ENCODE data around the gene ADAT2.

Gene ADAT2

GRCh38 chr6:143396497-143397226 is 53.8 kb downstream of the ADAT2 start:
- no peak for DNase-seq

GRCh38 chr6:143395699-143396098 is 54.8 kb downstream of the ADAT2 start:
- DNase-seq: no peak

- no peak for DNase-seq
Measured at GRCh38 chr6:143394389-143394788, 56.1 kb downstream of the ADAT2 start.

GRCh38 chr6:143390278-143390677 is 60.2 kb downstream of the ADAT2 start:
- DNase-seq: no peak

GRCh38 chr6:143385636-143386035 is 64.9 kb downstream of the ADAT2 start:
- no peak for DNase-seq

- DNase-seq: no peak
Measured at GRCh38 chr6:143376861-143377260, 73.6 kb downstream of the ADAT2 start.

- DNase-seq: no peak
Measured at GRCh38 chr6:143376375-143376774, 74.1 kb downstream of the ADAT2 start.

- no peak for DNase-seq
Measured at GRCh38 chr6:143375022-143375585, 75.4 kb downstream of the ADAT2 start.

GRCh38 chr6:143374014-143374413 is 76.5 kb downstream of the ADAT2 start:
- no peak for DNase-seq

Measured in activated T-cell treated with anti-CD3 and anti-CD28 coated beads for 4 hours (primary cell).